Inferior parietal cortex (tissue), 1 donor: ENCODE results near the gene LLPH.

Experiments
- DNase-seq: peaks from one replicate; pipeline ENCODE4 v3.0.0-alpha.2; 2016; ENCODE audit errors: extremely low spot score

Gene LLPH

DNA sequence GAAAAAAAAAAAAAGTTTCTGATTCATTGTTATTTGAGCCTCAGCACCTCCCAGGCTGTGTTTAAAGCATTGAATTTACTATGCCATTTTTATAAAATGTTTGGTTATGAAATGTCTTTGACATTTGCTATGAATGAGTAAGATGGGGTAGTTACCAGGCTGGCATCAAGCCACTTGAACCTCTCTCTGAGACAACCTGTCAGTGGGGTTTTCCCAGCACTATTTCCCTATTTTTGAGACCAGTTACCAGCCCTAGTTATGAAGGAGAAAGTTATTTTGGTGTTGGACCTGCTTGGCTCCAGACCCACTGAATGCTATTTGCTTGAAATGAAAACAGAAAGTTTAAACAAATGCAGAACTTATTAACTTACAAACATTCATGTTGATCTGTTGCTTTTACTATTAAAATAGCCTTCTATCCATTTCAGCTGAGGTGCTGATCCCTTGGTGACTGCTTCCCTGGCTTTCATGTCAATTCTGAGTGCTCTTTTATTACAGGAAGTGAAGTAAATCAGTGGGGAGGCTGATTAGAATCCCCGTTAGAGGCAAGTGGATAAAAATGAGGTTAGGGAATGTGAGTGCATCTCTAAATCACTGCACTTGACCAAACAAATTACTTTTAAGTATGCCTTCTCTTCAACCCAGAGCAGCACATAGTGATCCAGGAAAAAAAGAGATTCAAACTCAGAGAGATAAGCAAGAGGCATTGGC lies 37.8 kb downstream of the LLPH start:
- no peak for DNase-seq

DNA sequence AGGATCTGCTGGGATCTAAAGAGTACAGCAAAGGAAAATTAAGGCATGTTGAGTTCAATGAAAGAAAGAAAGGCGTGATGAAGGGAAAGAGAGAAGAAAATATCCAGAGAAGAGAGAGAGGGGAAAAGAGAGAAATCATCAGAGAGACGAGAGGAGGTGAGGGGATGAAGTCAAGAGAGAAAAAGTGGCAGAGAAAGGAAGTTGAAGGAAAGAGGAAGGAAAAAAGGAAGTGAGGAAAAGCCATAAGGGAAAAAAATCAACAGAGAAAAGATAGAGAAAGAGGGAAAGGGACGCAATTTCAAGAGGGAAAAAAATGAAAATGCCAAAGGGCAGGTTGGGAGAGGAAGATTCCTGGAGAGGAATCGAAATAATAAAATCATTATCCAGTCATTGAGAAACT lies 40.4 kb downstream of the LLPH start:
- DNase-seq = no peak

- peak; percentile 84 for DNase-seq
These were observed 43.1 kb downstream of the LLPH start for GRCh38 chr12:66087365-66087943.

- no peak for DNase-seq
These were observed 44.6 kb downstream of the LLPH start for GRCh38 chr12:66085998-66086397.

- no peak for DNase-seq
These were observed 45.3 kb downstream of the LLPH start for GRCh38 chr12:66085213-66085612.

GRCh38 chr12:66083766-66084165 lies 46.8 kb downstream of the LLPH start:
- DNase-seq = no peak

- DNase-seq = no peak
These were observed 47.8 kb downstream of the LLPH start for GRCh38 chr12:66082744-66083143.

GRCh38 chr12:66080791-66081190 lies 49.8 kb downstream of the LLPH start:
- DNase-seq = no peak

- no peak for DNase-seq
These were observed 53.0 kb downstream of the LLPH start for GRCh38 chr12:66077542-66077941.

- no peak for DNase-seq
These were observed 56.0 kb downstream of the LLPH start for GRCh38 chr12:66074561-66074960.

- no peak for DNase-seq
These were observed 58.0 kb downstream of the LLPH start for GRCh38 chr12:66072566-66072965.

DNA sequence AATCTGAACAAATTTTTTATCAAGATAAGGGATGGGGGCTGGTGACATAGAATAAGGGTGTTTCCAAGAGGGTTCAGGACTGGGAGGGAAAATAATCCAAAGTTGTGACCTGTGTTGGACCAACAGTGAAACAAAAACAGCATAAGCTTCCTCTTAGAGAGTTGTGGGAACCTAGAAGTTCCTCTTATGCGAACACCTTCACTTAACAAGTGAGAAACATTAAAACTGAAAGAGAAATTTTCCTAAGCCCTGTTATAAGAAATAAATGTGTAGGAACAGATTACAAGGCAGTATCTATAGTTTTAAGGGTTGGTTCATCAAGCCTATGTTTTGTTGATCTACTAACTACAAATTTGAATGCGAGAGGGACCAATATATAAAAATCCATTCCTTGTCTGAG lies 58.4 kb downstream of the LLPH start:
- no peak for DNase-seq

DNA sequence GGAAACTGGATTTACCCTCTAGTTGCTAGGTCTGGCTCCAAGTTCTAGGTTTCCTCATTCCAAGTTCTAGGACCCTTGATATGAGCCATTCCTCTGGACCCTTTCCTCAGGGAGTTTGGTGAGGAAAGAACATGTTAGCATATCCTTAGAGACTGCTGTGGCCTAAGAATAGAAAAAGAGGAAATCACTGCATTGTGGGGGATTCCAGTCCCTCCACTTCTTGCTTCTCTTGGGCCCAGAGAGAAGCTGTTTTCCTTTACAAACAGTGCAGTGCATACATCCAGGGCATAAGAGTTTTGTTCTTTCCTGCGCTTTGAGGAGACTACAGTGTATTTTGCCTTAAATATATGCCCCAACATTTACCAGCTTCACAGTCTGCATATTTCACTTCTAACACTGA lies 59.0 kb downstream of the LLPH start:
- DNase-seq = no peak

- DNase-seq = no peak
These were observed 60.0 kb downstream of the LLPH start for GRCh38 chr12:66070378-66071120.

DNA sequence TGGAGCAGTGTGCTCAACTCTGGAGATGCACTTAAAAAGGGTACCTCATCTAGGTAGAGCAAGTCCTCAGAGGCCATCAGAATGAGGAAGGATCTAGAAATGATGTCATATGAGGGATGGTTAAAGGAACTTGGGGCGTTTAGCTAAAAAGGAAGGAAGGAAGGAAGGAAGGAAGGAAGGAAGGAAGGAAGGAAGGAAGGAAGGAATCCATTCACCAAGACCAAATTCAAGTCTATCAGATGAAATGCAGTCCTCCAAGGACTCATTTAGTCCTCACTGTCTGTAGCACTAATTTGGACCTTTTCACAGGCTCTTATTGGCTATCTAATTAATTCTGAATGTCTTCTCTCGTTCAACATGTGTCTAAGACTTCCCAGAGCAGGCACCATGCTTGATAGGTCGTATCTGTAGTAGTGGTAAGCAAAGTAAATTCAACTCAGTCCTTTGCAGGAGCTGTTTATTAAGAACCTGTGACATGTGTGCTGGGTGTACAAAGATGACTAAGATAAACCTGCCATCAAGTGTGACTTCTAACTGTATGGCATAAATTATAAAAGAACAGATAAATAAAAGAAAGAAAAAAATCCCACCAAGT lies 63.5 kb downstream of the LLPH start:
- no peak for DNase-seq
